HCT116 (cell line): ENCODE results near the gene SSNA1. TPM values are rescaled to one million over a fixed set of nuclear protein-coding genes. Genes with fewer than 3 reads are reported as not detected.

Experiments
- ATAC-seq: fragments of 200-7000 bp; cut with Tn5 transposase; 2 replicates; pipeline ENCODE4 v1.9.1; 2020; ENCODE audit warnings: mild to moderate bottlenecking, moderate library complexity
- BruUV-seq: library from RNA; stranded (reverse); fragments of 400-500 nt; replicated peaks from 2 replicates; lab custom pipeline; 2021; lab: Mats Ljungman, UMichigan
- CTCF ChIA-PET: fragments of 300-600 bp; sonication (Branson Sonifier 250); formaldehyde crosslinking; loops from one replicate; lab custom pipeline; 2021; ENCODE audit warnings: antibody characterized with exemption; lab: Charles Lee
- POLR2A ChIA-PET: fragments of 300-600, 350-600 bp; sonication (Branson Sonifier 250); formaldehyde crosslinking; loops from one replicate; lab custom pipeline; 2021; ENCODE audit warnings: antibody characterized with exemption; lab: Charles Lee
- RAD21 ChIA-PET, 2 experiments: fragments of 300-600 bp; sonication (Branson Sonifier 250); formaldehyde crosslinking; loops; one replicate each; lab custom pipeline; 2023; ENCODE audit warnings: low total read pairs in 2 of 2; ENCODE audit not compliant: uncharacterized antibody in 2 of 2, unreplicated experiment in 2 of 2, low non-redundant PET in 1 of 2; lab: Charles Lee
- DNase-seq: peaks from one replicate; pipeline ENCODE4 v3.0.0-alpha.2; 2010; ENCODE audit warnings: low read depth, low spot score
- H2AFZ ChIP-seq: fragments of 200-600 bp; shearing (Covaris generic), sonication (generic); 2 replicates; pipeline ENCODE4 v1.6.1; 2017; ENCODE audit warnings: low read depth, mixed run types, mixed read lengths, antibody characterized with exemption, low read length; ENCODE audit not compliant: poor library complexity, severe bottlenecking
- H3K27ac ChIP-seq: 2 replicates; pipeline ENCODE4 v1.5.1; 2012; ENCODE audit warnings: low read depth, low read length
- H3K27me3 ChIP-seq: fragments of 200-600 bp; sonication (generic); 2 replicates; pipeline ENCODE4 v1.6.1; 2016; ENCODE audit warnings: mixed run types, low read length, mixed read lengths; ENCODE audit not compliant: insufficient read depth
- H3K36me3 ChIP-seq, 2 experiments: fragments of 200-500 bp in 1 of 2; fragments of 200-600 bp in 1 of 2; sonication (Bioruptor generic) in 1 of 2; sonication (generic) in 1 of 2; 2 replicates each; pipeline versions ENCODE4 v1.5.1 to v1.6.1; 2014 to 2016; ENCODE audit warnings: low read length in 2 of 2, inconsistent platforms in 1 of 2, mixed read lengths in 1 of 2, mixed run types in 1 of 2; ENCODE audit not compliant: insufficient read depth in 2 of 2, control insufficient read depth in 1 of 2
- H3K4me1 ChIP-seq, 2 experiments: fragments of 200-600 bp in 1 of 2; sonication (generic) in 1 of 2; 2 replicates each; pipeline versions ENCODE4 v1.5.1 to v1.6.1; 2012 to 2017; ENCODE audit warnings: low read length in 2 of 2, inconsistent platforms in 1 of 2, mild to moderate bottlenecking in 1 of 2, mixed read lengths in 1 of 2, mixed run types in 1 of 2, moderate library complexity in 1 of 2; ENCODE audit not compliant: insufficient read depth in 2 of 2, control insufficient read depth in 1 of 2
- H3K4me2 ChIP-seq: fragments of 200-600 bp; sonication (generic); 2 replicates; pipeline ENCODE4 v1.6.1; 2017; ENCODE audit warnings: mixed run types, low read length, mixed read lengths
- H3K4me3 ChIP-seq, 2 experiments: fragments of 200-600 bp in 1 of 2; sonication (generic) in 1 of 2; replicated peaks in 1 of 2; 2 replicates each; pipeline ENCODE4 v1.5.1; 2011 to 2016; ENCODE audit warnings: low read length in 2 of 2, control low read depth in 1 of 2, low read depth in 1 of 2, mild to moderate bottlenecking in 1 of 2, mixed read lengths in 1 of 2, mixed run types in 1 of 2
- H3K79me2 ChIP-seq: fragments of 200-600 bp; sonication (generic); 2 replicates; pipeline ENCODE4 v1.6.1; 2017; ENCODE audit warnings: mild to moderate bottlenecking, mixed run types, low read length, moderate library complexity, mixed read lengths; ENCODE audit not compliant: insufficient read depth
- H3K9ac ChIP-seq: fragments of 200-600 bp; sonication (generic); 2 replicates; pipeline ENCODE4 v1.6.1; 2016; ENCODE audit warnings: low read length, mixed read lengths
- H3K9me2 ChIP-seq: fragments of 200-600 bp; sonication (generic), shearing (Covaris generic); 2 replicates; pipeline ENCODE4 v1.6.1; 2017; ENCODE audit warnings: mixed run types, mild to moderate bottlenecking, moderate library complexity; ENCODE audit not compliant: insufficient read depth
- H3K9me3 ChIP-seq, 2 experiments: fragments of 200-500 bp in 1 of 2; fragments of 200-600 bp in 1 of 2; sonication (Bioruptor generic) in 1 of 2; sonication (generic) in 1 of 2; 2 replicates each; pipeline ENCODE4 v1.6.1; 2014 to 2017; ENCODE audit warnings: low read length in 2 of 2, mixed read lengths in 2 of 2, inconsistent platforms in 1 of 2, low read depth in 1 of 2, mild to moderate bottlenecking in 1 of 2, mixed run types in 1 of 2, moderate library complexity in 1 of 2; ENCODE audit not compliant: control insufficient read depth in 1 of 2, insufficient read depth in 1 of 2
- H4K20me1 ChIP-seq: fragments of 200-600 bp; sonication (generic), shearing (Covaris generic); 2 replicates; pipeline ENCODE4 v1.6.1; 2017; ENCODE audit warnings: mixed run types, mild to moderate bottlenecking, moderate library complexity; ENCODE audit not compliant: insufficient read depth
- CEBPB ChIP-seq: IDR thresholded peaks from 2 replicates; pipeline ENCODE4 v1.6.1; 2012; ENCODE audit warnings: low read depth
- EGR1 ChIP-seq: IDR thresholded peaks from 2 replicates; pipeline ENCODE4 v1.6.1; 2012; ENCODE audit warnings: low read depth
- ELF1 ChIP-seq: IDR thresholded peaks from 2 replicates; pipeline ENCODE4 v1.6.1; 2012; ENCODE audit warnings: low read depth, borderline replicate concordance
- EZH2 ChIP-seq: fragments of 200-600 bp; sonication (generic); IDR thresholded peaks from 2 replicates; pipeline ENCODE4 v1.6.1; 2017; ENCODE audit warnings: antibody characterized with exemption, mixed run types
- EZH2phosphoT487 ChIP-seq: fragments of 200-600 bp; IDR thresholded peaks from 2 replicates; pipeline ENCODE4 v1.6.1; 2018; ENCODE audit warnings: antibody characterized with exemption, borderline replicate concordance
- JUND ChIP-seq: IDR thresholded peaks from 2 replicates; pipeline ENCODE4 v1.6.1; 2012
- POLR2A ChIP-seq: IDR thresholded peaks from 2 replicates; pipeline ENCODE4 v1.7.0; 2011; ENCODE audit warnings: borderline replicate concordance; ENCODE audit not compliant: insufficient read depth, insufficient read length; ENCODE audit errors: extremely low read depth
- SP1 ChIP-seq: IDR thresholded peaks from 2 replicates; pipeline ENCODE4 v1.6.1; 2012; ENCODE audit warnings: low read depth
- TCF7L2 ChIP-seq: IDR thresholded peaks from 2 replicates; pipeline ENCODE4 v1.7.0; 2011; ENCODE audit warnings: borderline replicate concordance, inconsistent platforms; ENCODE audit not compliant: insufficient read depth, insufficient read length; ENCODE audit errors: extremely low read depth
- YY1 ChIP-seq: IDR thresholded peaks from 2 replicates; pipeline ENCODE4 v1.6.1; 2011; ENCODE audit warnings: low read length, low read depth, moderate library complexity, mild to moderate bottlenecking; ENCODE audit not compliant: insufficient replicate concordance; ENCODE audit errors: extremely low read depth
- intact Hi-C: fragments of 100-400 bp; cut with micrococcal nuclease; formaldehyde crosslinking; loops from 2 replicates; pipeline ENCODE4 v1.10.0; 2022
- total RNA-seq: library from RNA; stranded (reverse); gene quantifications from one replicate; pipeline ENCODE4 v1.2.1, GENCODE V29; 2021; ENCODE audit not compliant: unreplicated experiment
- TF ChIP-seq, protein P1 (sequence below), 3 experiments: fragments of 200-600 bp in 1 of 3; sonication (generic) in 1 of 3; IDR thresholded peaks in 2 of 3; conservative IDR thresholded peaks in 1 of 3; 2 replicates each; pipeline ENCODE4 v1.5.1; 2012 to 2017; ENCODE audit warnings: low read depth in 2 of 3, low read length in 2 of 3, antibody characterized with exemption in 1 of 3, borderline replicate concordance in 1 of 3, control low read depth in 1 of 3, mild to moderate bottlenecking in 1 of 3, mixed read lengths in 1 of 3, mixed run types in 1 of 3, moderate library complexity in 1 of 3; ENCODE audit not compliant: insufficient read depth in 1 of 3
- TF ChIP-seq, protein P2 (sequence below): IDR thresholded peaks from 2 replicates; pipeline ENCODE4 v1.6.1; 2012
- TF ChIP-seq, protein P3 (sequence below): IDR thresholded peaks from 2 replicates; pipeline ENCODE4 v1.6.1; 2012

Gene SSNA1
- total RNA-seq, 1 experiment from 2014 or later = 84.7 TPM

DNA sequence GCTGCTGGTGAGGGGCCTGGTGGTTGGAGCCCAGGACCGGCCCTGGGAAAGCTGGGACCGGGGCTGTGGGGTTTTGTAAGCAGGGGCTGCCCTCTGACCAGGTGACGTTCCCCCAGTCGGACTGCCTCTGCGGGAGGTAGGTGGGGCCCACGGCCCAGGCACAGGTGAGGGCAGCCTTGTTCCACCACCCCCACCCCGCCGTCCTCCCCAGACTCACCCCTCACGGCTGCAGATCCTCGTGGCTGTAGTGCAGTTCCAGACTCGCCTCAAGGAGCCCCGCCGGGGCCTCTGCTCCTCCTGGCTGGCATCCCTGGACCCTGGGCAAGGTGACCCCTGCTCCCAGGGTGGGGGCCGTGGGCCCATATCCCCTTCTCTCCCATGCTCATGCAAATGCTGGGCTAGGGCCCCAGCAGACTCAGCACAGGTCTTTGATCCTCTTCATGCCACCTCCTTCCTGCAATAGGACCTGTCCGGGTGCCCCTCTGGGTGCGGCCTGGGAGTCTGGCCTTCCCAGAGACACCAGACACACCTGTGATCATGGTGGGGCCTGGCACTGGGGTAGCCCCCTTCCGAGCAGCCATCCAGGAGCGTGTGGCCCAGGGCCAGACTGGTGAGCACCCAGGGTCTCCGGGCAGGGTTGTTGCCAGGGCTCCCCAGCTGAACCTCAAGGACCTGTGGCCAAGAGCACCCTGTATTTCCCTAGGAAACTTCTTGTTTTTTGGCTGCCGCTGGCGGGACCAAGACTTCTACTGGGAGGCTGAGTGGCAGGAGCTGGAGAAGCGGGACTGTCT lies 26.9 kb downstream of the SSNA1 start:
- Histone ChIP-seq H3K4me2 (no peak overlapping the region), H3K4me3 (no peak overlapping the region), H3K27ac (no peak overlapping the region), H4K20me1 (no peaks in the 10 kb centered on the region), H3K4me1 (peaks cover 28 to 52% of the 10 kb centered on the region in 2 experiments), H3K9ac (no peak overlapping the region), H3K79me2 (no peaks in the 10 kb centered on the region), H2AFZ (no peak overlapping the region), H3K9me3 (no peaks in the 10 kb centered on the region), H3K9me2 (no peaks in the 10 kb centered on the region), H3K27me3 (no peaks in the 10 kb centered on the region), H3K36me3 (no peaks in the 10 kb centered on the region)
- ChIA-PET POLR2A (interaction anchor here (1.5 kb wide), 1 partner anchor 8 kb away, joined by 4 read pairs; no protein-coding TSS in a partner anchor), RAD21 (no interaction called here), CTCF (interaction anchor here (1.7 to 2.4 kb wide), 2 partner anchors 8 to 21 kb away, joined by 8 to 16 read pairs; partner anchors contain the start of gene RNF208)
- ATAC-seq = no peak
- TF ChIP-seq EGR1 (no peak), EZH2phosphoT487 (no peak), ELF1 (no peak), CEBPB (no peak), TCF7L2 (no peak), EZH2 (no peak), JUND (no peak), YY1 (no peak), POLR2A (no peak), SP1 (no peak)
- TF ChIP-seq, protein P1, sequence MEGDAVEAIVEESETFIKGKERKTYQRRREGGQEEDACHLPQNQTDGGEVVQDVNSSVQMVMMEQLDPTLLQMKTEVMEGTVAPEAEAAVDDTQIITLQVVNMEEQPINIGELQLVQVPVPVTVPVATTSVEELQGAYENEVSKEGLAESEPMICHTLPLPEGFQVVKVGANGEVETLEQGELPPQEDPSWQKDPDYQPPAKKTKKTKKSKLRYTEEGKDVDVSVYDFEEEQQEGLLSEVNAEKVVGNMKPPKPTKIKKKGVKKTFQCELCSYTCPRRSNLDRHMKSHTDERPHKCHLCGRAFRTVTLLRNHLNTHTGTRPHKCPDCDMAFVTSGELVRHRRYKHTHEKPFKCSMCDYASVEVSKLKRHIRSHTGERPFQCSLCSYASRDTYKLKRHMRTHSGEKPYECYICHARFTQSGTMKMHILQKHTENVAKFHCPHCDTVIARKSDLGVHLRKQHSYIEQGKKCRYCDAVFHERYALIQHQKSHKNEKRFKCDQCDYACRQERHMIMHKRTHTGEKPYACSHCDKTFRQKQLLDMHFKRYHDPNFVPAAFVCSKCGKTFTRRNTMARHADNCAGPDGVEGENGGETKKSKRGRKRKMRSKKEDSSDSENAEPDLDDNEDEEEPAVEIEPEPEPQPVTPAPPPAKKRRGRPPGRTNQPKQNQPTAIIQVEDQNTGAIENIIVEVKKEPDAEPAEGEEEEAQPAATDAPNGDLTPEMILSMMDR (IDR thresholded peaks at IDR 0.05 in 2 of 3, conservative IDR thresholded peaks at IDR 0.05 in 1 of 3; ENCODE audit: borderline replicate concordance in 1 of 3, insufficient read depth in 1 of 3, low read depth in 2 of 3, low read length in 2 of 3) = no peak
- TF ChIP-seq, protein P2, sequence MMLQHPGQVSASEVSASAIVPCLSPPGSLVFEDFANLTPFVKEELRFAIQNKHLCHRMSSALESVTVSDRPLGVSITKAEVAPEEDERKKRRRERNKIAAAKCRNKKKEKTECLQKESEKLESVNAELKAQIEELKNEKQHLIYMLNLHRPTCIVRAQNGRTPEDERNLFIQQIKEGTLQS = no peak
- TF ChIP-seq, protein P3, sequence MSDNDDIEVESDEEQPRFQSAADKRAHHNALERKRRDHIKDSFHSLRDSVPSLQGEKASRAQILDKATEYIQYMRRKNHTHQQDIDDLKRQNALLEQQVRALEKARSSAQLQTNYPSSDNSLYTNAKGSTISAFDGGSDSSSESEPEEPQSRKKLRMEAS = no peak
- intact Hi-C loops = no loop called here
- no TSS peak for BruUV-seq
- DNase-seq = no peak
